ENCODE data around the gene SOCS2. TPM values are rescaled to one million over a fixed set of nuclear protein-coding genes. Genes with fewer than 3 reads are reported as not detected.

SOCS2 gene
- total and polyA plus RNA-seq, 2 of the 8 experiments (the other 6 are each of a cell fraction or from before 2014, with no cell fraction given), result 14.5 to 18.0 TPM

- H2BK5ac ChIP-seq (ENCODE audit: low read depth, low read length), result no peak overlapping the region
- peaks cover 4% of the 10 kb centered on the region; the same call in 1 of the 2 replicates for H3K23me2 ChIP-seq (ENCODE audit: low read depth, low read length)
- H3K4me1 ChIP-seq (replicated peaks in 1 of 4; ENCODE audit: control insufficient read depth in 3 of 4, insufficient read depth in 4 of 4, low read length in 3 of 4), result peaks cover 0 to 6% (median 1%) of the 10 kb centered on the region in 4 experiments; a peak in 3 of 7 replicates
- H3K27me3 ChIP-seq (replicated peaks in 1 of 4; ENCODE audit: control insufficient read depth in 3 of 4, extremely low read depth in 1 of 4, insufficient read depth in 3 of 4, low read length in 3 of 4), result peaks cover 0 to 5% (median 3%) of the 10 kb centered on the region in 4 experiments; a peak in 5 of 7 replicates
- FAIRE-seq, result no peak
- no peak for DNase-seq (ENCODE audit: low read depth in 1 of 2, low spot score in 2 of 2)
- H4K91ac ChIP-seq (replicated peaks; ENCODE audit: insufficient read length, low read length), result no peak overlapping the region
- no peak overlapping the region for H3K23ac ChIP-seq (ENCODE audit: insufficient read length)
- no peak overlapping the region for H3K9ac ChIP-seq (replicated peaks in 1 of 4; ENCODE audit: extremely low read depth in 1 of 4, low read depth in 3 of 4, low read length in 3 of 4)
- POLR2A ChIA-PET (ENCODE audit: partially characterized antibody), result interaction anchor here (0.6 to 1.3 kb wide), 4 partner anchors 9 to 89 kb away, joined by 3 to 5 read pairs (median 3); no protein-coding TSS in a partner anchor
- no peak overlapping the region for H4K5ac ChIP-seq (ENCODE audit: insufficient read length, low read depth, low read length)
- H3K36me3 ChIP-seq (ENCODE audit: control insufficient read depth in 2 of 4, insufficient read depth in 4 of 4, low read length in 3 of 4), result no peaks in the 10 kb centered on the region
- no peak overlapping the region for H2BK12ac ChIP-seq (ENCODE audit: low read depth, low read length)
- no peaks in the 10 kb centered on the region for H3K79me1 ChIP-seq (ENCODE audit: low read depth, low read length)
- H3K14ac ChIP-seq (ENCODE audit: insufficient read length), result no peak overlapping the region
- no peak overlapping the region for H3K56ac ChIP-seq (replicated peaks; ENCODE audit: insufficient read length, low read depth, low read length)
- no peak overlapping the region for H3K4ac ChIP-seq (replicated peaks; ENCODE audit: insufficient read length, low read depth, low read length)
- H2BK20ac ChIP-seq (ENCODE audit: low read length), result no peak overlapping the region
- H3K18ac ChIP-seq (ENCODE audit: extremely low read depth, low read length), result no peak overlapping the region
- CTCF ChIA-PET (ENCODE audit: partially characterized antibody), result interaction anchor here (0.8 to 1.6 kb wide), 4 partner anchors 21 to 85 kb away, joined by 3 to 8 read pairs (median 4); partner anchors contain the start of gene SOCS2
- no peaks in the 10 kb centered on the region for H3K79me2 ChIP-seq (ENCODE audit: control insufficient read depth in 1 of 2, insufficient read depth in 2 of 2, low read length in 2 of 2)
- no peak overlapping the region for H3K4me2 ChIP-seq (ENCODE audit: insufficient read depth in 1 of 2, low read depth in 2 of 2, low read length in 2 of 2)
- no peak overlapping the region for H2AFZ ChIP-seq (ENCODE audit: low read length)
- no peak overlapping the region for H2BK120ac ChIP-seq (replicated peaks; ENCODE audit: low read depth, low read length)
- no peak overlapping the region for H3K4me3 ChIP-seq (ENCODE audit: extremely low read depth in 1 of 4, insufficient read depth in 2 of 4, low read depth in 3 of 4, low read length in 4 of 4)
- H4K8ac ChIP-seq (ENCODE audit: extremely low read depth, insufficient read depth, low read length), result no peak overlapping the region
- H2AK5ac ChIP-seq (ENCODE audit: low read depth, low read length), result no peak overlapping the region
- H3K9me3 ChIP-seq (ENCODE audit: insufficient read depth in 2 of 2, low read depth in 1 of 2, low read length in 1 of 2), result no peaks in the 10 kb centered on the region
- no peak overlapping the region for H3K27ac ChIP-seq (ENCODE audit: low read depth, low read length)
- no peak overlapping the region for H2BK15ac ChIP-seq (ENCODE audit: low read length)
- no peaks in the 10 kb centered on the region for H4K20me1 ChIP-seq (replicated peaks in 1 of 2; ENCODE audit: control insufficient read depth in 1 of 2, insufficient read depth in 2 of 2, low read length in 2 of 2)
- WGBS, 2 experiments (ENCODE audit: extremely low coverage in 1 of 2, insufficient coverage in 1 of 2, insufficient read length in 1 of 2, insufficient replicate concordance in 2 of 2, low coverage in 1 of 2, low lambda C conversion rate in 2 of 2, missing lambda C conversion rate in 1 of 2), result 78% methylated on average over 2 of the region's 2 CpGs; no CpG with 5 or more reads in 1 of the 2 experiments
- TF ChIP-seq KDM5A (IDR thresholded peaks at IDR 0.05; ENCODE audit: low read length) (no peak), GABPA (IDR thresholded peaks at IDR 0.05; ENCODE audit: borderline replicate concordance, insufficient read depth, low read length) (no peak), FOSL1 (IDR thresholded peaks at IDR 0.05; ENCODE audit: insufficient read depth, low read depth, low read length) (no peak), YY1 (IDR thresholded peaks at IDR 0.05; ENCODE audit: low read depth, low read length) (no peak), BACH1 (IDR thresholded peaks at IDR 0.05; ENCODE audit: low read length) (no peak), SIRT6 (IDR thresholded peaks at IDR 0.05; ENCODE audit: low read length) (no peak), CBX5 (IDR thresholded peaks at IDR 0.05; ENCODE audit: low read depth, low read length) (no peak), SP1 (IDR thresholded peaks at IDR 0.05; ENCODE audit: low read depth, low read length) (no peak), ASH2L (IDR thresholded peaks at IDR 0.05; ENCODE audit: low read length) (no peak), CREB1 (IDR thresholded peaks at IDR 0.05) (no peak), KDM1A (IDR thresholded peaks at IDR 0.05; ENCODE audit: borderline replicate concordance, low read length) (no peak), SIN3A (conservative IDR thresholded peaks at IDR 0.05 in 1 of 2, IDR thresholded peaks at IDR 0.05 in 1 of 2; ENCODE audit: low read depth in 1 of 2, low read length in 2 of 2) (no peak), SIX5 (IDR thresholded peaks at IDR 0.05; ENCODE audit: low read depth, low read length) (no peak), NANOG (IDR thresholded peaks at IDR 0.05; ENCODE audit: insufficient read depth, low read depth, low read length, poor library complexity, severe bottlenecking) (no peak)
Observed at GRCh38 chr12:93593843-93594242, 21.4 kb downstream of the SOCS2 start.
